ENCODE results near the gene SKIDA1.

DNA sequence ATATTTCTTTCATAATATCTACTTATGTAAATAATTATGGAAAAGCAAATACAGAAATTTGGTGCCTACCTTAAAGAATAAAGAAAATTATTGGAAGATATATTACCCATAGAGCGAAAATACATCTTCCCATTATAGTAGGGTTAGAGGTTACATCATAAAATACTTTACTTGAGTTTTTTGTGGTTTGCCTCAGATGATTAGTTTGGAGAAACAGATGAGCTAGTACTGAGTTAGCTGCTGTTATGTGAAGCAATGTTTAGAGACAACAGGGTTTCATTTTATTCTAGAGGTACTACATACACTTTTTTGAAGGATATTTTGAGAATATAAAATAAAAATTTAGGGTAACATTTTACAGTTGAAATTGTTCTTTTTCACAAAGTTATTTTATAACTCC, 5.7 kb upstream of the SKIDA1 start:
- TF ChIP-seq, protein P1, sequence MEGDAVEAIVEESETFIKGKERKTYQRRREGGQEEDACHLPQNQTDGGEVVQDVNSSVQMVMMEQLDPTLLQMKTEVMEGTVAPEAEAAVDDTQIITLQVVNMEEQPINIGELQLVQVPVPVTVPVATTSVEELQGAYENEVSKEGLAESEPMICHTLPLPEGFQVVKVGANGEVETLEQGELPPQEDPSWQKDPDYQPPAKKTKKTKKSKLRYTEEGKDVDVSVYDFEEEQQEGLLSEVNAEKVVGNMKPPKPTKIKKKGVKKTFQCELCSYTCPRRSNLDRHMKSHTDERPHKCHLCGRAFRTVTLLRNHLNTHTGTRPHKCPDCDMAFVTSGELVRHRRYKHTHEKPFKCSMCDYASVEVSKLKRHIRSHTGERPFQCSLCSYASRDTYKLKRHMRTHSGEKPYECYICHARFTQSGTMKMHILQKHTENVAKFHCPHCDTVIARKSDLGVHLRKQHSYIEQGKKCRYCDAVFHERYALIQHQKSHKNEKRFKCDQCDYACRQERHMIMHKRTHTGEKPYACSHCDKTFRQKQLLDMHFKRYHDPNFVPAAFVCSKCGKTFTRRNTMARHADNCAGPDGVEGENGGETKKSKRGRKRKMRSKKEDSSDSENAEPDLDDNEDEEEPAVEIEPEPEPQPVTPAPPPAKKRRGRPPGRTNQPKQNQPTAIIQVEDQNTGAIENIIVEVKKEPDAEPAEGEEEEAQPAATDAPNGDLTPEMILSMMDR (IDR thresholded peaks at IDR 0.05), result no peak
- TF ChIP-seq POLR2A (IDR thresholded peaks at IDR 0.05) (no peak), POLR2AphosphoS5 (IDR thresholded peaks at IDR 0.05) (no peak)

All from breast epithelium (tissue), 3 donors.